RWPE2 (cell line): Measurements from ENCODE around the gene ACSL6.

Experiments used
- ATAC-seq: fragments of 200-7000 bp; cut with Tn5 transposase; 3 replicates; pipeline ENCODE4 v1.9.1; 2021; ENCODE audit warnings: low read depth
- DNase-seq: peaks from one replicate; pipeline ENCODE4 v3.0.0-alpha.2; 2020; ENCODE audit warnings: low spot score
- H3K27ac ChIP-seq: fragments of 450-650 bp; 2 replicates; pipeline ENCODE4 v1.5.1; 2017; ENCODE audit warnings: mild to moderate bottlenecking; ENCODE audit not compliant: poor library complexity, severe bottlenecking
- H3K27me3 ChIP-seq: fragments of 250-450 bp; sonication (Bioruptor Pico); 2 replicates; pipeline ENCODE4 v1.5.1; 2021; ENCODE audit warnings: mild to moderate bottlenecking, moderate library complexity; ENCODE audit not compliant: insufficient read depth, poor library complexity, severe bottlenecking
- H3K36me3 ChIP-seq: fragments of 250-450 bp; sonication (Bioruptor Pico); 2 replicates; pipeline ENCODE4 v1.5.1; 2020; ENCODE audit warnings: low read depth, mild to moderate bottlenecking, moderate library complexity
- H3K4me1 ChIP-seq: fragments of 250-450 bp; sonication (Bioruptor Pico); 2 replicates; pipeline ENCODE4 v1.5.1; 2021; ENCODE audit warnings: mild to moderate bottlenecking, moderate library complexity; ENCODE audit not compliant: insufficient read depth, poor library complexity, severe bottlenecking
- H3K4me3 ChIP-seq: fragments of 250-450 bp; sonication (Bioruptor Pico); 2 replicates; pipeline ENCODE4 v1.5.1; 2021; ENCODE audit warnings: mild to moderate bottlenecking, moderate library complexity; ENCODE audit not compliant: severe bottlenecking
- H3K9me3 ChIP-seq: fragments of 250-450 bp; sonication (Bioruptor Pico); 2 replicates; pipeline ENCODE4 v1.5.1; 2021; ENCODE audit warnings: mild to moderate bottlenecking, moderate library complexity; ENCODE audit not compliant: severe bottlenecking
- CTCF ChIP-seq: fragments of 450-650 bp; IDR thresholded peaks from one replicate; pipeline ENCODE4 v1.5.1; 2017; ENCODE audit warnings: mild to moderate bottlenecking, moderate library complexity; ENCODE audit not compliant: poor library complexity, severe bottlenecking

Gene ACSL6

DNA sequence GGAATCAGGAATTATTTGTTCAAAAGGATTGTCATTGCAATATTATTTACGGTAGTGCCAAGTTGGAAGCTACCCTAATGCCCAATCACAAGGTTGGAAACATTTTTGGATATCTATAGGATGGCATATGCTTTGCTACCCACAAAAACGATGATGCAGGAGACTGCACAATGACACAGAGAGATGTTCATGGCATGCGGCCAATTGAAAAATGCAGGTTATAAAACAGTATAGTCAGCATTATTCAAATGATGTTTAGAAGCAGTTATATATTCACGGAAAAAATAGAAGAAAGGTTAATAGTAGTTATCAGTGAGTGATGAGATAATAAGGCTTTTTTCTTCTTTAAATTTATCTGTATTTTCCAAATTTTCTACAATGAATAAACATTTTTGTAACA, 5.9 kb upstream of the ACSL6 start:
- DNase-seq (no peak), ATAC-seq (no peak)
- Histone ChIP-seq H3K27me3 (peaks cover 4% of the 10 kb centered on the region), H3K36me3 (no peaks in the 10 kb centered on the region), H3K4me1 (no peaks in the 10 kb centered on the region), H3K4me3 (no peak overlapping the region), H3K9me3 (no peaks in the 10 kb centered on the region), H3K27ac (no peak overlapping the region)
- TF ChIP-seq CTCF: no peak

GRCh38 chr5:132016721-132017250, 5.3 kb upstream of the ACSL6 start:
- no peak for TF ChIP-seq CTCF
- H3K4me1 ChIP-seq: no peaks in the 10 kb centered on the region
- no peak for ATAC-seq
- no peak overlapping the region for H3K27ac ChIP-seq
- no peaks in the 10 kb centered on the region for H3K9me3 ChIP-seq
- no peak for DNase-seq
- H3K27me3 ChIP-seq: peaks cover 10% of the 10 kb centered on the region
- H3K36me3 ChIP-seq: no peaks in the 10 kb centered on the region
- no peak overlapping the region for H3K4me3 ChIP-seq

DNA sequence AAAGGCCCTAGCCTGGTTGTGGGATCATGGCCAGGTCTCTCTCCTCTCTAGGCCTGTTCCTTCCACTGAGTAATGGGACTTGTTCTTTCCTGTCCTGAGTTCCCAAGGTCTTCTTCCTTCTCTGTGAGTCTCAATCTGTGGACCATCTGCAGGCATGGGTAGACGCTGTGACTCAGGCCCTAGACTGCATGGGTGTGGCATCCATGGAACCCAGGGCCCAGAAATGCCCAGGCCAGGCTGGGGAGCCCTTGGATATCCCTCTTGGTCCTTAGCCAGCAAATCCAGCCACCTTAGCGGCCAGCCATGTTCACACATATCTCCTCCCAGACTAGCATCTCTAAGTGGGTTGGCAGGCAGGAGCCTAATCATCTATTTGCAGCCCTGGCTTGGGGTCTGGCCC, 2.3 kb upstream of the ACSL6 start:
- Histone ChIP-seq H3K4me1 (no peaks in the 10 kb centered on the region), H3K9me3 (no peaks in the 10 kb centered on the region), H3K36me3 (no peaks in the 10 kb centered on the region), H3K27me3 (peaks cover 8% of the 10 kb centered on the region), H3K4me3 (no peak overlapping the region), H3K27ac (no peak overlapping the region)
- no peak for TF ChIP-seq CTCF
- ATAC-seq (no peak), DNase-seq (peak; percentile 65)

- H3K9me3 ChIP-seq: no peaks in the 10 kb centered on the region
- DNase-seq (peak; percentile 47), ATAC-seq (no peak)
- no peak for TF ChIP-seq CTCF
- no peaks in the 10 kb centered on the region for H3K4me1 ChIP-seq
- no peaks in the 10 kb centered on the region for H3K36me3 ChIP-seq
- H3K4me3 ChIP-seq: no peak overlapping the region
- peaks cover 8% of the 10 kb centered on the region for H3K27me3 ChIP-seq
- no peak overlapping the region for H3K27ac ChIP-seq
These were observed 1.7 kb upstream of the ACSL6 start for GRCh38 chr5:132013006-132013689.

DNA sequence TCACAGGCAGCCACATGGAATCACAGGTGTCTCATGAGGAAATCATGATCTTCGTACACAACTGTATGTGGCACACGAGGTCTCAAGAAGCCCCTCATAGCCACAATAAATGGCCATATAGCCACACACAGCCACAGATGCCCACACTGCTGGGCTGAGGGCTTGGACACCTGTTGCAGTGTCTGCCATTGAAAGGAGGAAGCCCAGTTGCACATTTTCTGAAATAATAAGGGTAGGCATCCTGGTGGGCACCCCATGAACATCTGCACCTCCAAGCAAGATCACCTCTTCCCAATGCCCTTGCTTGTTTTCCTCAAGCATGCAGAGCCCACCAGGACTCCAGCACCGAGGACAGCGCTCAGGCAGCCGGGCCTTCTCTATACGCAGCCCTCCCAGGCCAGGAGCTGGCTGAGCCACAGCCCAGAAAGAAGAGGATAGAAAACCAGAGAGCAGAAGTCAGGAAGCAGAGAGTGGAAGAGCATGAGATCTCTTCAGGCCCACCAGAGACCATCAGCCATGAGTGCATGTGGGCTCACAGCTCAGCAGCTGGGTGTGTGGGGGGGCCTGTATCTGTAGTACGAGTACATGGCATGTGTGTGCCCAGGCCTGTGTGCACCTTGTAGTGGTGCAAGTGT, 1.0 kb upstream of the ACSL6 start:
- Histone ChIP-seq H3K4me3 (no peak overlapping the region), H3K36me3 (no peaks in the 10 kb centered on the region)
- no peak for TF ChIP-seq CTCF

More for the DNA sequence above, 1.0 kb upstream of the ACSL6 start:
- H3K9me3 ChIP-seq: no peaks in the 10 kb centered on the region
- no peaks in the 10 kb centered on the region for H3K4me1 ChIP-seq
- DNase-seq: peak; percentile 75
- H3K27me3 ChIP-seq: peaks cover 8% of the 10 kb centered on the region
- no peak overlapping the region for H3K27ac ChIP-seq
- peak; percentile 41; the same call in 2 of the 3 replicates for ATAC-seq
